DOHH2 (cell line): ENCODE results near the gene TBX21.

Source experiments
- CTCF ChIP-seq: fragments of 200-600 bp; sonication (generic); IDR thresholded peaks from one replicate; pipeline ENCODE4 v1.5.1; 2014; ENCODE audit warnings: antibody characterized with exemption, mild to moderate bottlenecking, low read depth, low read length; ENCODE audit not compliant: poor library complexity, severe bottlenecking
- EZH2phosphoT487 ChIP-seq: fragments of 200-600 bp; sonication (generic); IDR thresholded peaks from 2 replicates; pipeline ENCODE4 v1.6.1; 2017; ENCODE audit warnings: borderline replicate concordance, mild to moderate bottlenecking, antibody characterized with exemption, low read length, moderate library complexity, mixed read lengths

- TF ChIP-seq EZH2phosphoT487 (no peak), CTCF (no peak)
Observed at GRCh38 chr17:47716375-47716774, 16.7 kb upstream of the TBX21 start.
